ENCODE data around the gene CCDC136.

CCDC136 gene

DNA sequence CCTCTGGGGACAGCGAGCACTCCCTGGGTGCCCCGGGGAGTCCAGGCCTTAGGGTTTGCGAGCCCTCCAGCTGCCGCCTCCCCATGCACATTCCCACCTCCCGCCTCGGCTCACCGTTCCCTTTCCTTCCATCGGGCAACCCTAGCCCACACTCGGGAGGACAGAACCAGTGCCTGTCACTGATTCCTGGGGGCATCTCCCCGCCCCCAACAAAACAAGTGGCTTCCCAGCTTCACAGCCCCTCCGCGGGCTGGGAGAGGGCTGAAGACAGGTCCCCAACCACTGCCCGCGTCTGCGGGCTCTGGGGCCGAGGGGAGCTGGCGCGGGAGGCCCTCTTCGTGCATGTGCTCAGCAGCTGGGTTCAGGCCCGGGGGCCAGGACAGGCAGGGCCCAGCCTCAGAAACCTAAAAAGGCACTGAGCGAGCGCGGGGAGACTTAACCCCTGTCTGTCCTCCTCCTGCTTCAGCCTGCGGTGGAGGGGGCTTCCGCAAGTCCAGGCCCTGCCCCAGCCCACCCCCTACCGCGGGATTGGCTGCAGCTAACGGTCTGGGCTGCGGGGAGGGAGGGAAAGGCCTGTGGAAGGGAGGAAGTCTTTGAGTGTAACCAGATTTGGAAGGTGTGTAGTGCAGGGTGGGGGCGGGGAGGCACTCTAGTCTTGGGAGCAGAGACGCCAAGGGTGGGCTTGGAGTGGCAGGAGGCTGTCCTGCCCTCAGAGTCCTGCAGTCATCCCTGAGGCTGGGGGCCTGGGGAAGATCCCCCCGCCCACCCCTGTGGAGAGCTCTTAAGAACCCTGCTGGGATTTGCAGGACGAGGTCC, 39.6 kb downstream of the CCDC136 start:
- in situ Hi-C loops (cut with MboI; ENCODE audit: low sequenced_read_pairs): no loop called here

DNA sequence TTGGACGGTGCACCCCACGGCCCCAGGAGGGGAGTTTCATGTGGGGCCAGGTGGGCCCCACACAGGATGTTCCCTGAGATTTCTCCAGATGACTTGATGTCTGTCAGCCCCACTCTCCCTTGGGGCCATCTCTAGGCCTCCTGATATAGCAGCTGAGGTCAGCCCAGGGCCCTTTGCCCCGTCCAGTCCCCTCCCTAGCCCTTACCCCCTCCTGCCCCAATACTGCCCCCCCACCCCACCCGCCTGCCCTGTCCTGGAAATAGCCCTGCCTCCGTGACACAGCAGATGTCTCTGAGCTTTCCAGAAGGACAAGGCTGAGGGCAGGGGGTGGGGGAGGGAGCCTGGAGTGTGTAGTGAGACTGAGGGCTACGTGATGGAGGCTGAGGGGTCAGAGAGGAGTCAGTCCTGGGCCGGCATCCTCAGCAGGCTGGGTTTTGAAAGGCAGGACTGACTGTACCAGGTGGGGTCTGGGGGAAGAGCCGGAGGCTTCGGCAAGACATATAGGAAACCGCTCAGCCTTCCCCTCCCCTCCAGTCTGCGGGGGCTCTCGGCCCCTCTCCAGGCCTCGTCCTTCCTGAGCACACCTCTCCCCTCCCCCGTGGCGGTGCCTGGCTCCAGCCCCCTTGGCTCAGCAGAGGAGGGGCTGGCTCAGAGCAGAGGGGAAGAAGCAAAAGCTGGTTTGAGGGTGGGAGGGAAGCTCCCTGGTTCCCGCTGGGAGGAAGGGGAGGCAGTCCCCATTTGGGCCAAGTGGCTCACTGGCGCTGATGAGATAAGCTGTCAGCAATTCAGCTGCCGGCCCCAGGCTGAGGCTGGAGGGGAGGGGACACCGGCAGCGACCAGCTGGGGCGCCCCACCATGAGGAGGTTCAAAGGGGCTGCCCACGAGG, 40.5 kb downstream of the CCDC136 start:
- in situ Hi-C loops (cut with MboI; ENCODE audit: low sequenced_read_pairs): no loop called here

DNA sequence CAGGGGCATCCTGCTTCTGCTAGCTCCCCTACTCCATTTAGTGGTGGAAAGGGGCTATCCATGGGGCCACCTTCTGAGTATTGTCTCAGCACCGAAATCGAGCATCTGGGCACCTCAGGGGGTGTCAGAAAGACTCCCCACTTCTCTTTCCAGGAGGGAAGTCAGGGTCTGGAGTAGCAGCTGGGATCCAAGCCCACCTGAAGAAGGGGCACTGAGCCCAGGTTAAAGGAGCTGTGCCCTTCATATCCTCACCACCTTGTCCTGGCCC, 41.0 kb downstream of the CCDC136 start:
- in situ Hi-C loops (cut with MboI; ENCODE audit: low sequenced_read_pairs): no loop called here

DNA sequence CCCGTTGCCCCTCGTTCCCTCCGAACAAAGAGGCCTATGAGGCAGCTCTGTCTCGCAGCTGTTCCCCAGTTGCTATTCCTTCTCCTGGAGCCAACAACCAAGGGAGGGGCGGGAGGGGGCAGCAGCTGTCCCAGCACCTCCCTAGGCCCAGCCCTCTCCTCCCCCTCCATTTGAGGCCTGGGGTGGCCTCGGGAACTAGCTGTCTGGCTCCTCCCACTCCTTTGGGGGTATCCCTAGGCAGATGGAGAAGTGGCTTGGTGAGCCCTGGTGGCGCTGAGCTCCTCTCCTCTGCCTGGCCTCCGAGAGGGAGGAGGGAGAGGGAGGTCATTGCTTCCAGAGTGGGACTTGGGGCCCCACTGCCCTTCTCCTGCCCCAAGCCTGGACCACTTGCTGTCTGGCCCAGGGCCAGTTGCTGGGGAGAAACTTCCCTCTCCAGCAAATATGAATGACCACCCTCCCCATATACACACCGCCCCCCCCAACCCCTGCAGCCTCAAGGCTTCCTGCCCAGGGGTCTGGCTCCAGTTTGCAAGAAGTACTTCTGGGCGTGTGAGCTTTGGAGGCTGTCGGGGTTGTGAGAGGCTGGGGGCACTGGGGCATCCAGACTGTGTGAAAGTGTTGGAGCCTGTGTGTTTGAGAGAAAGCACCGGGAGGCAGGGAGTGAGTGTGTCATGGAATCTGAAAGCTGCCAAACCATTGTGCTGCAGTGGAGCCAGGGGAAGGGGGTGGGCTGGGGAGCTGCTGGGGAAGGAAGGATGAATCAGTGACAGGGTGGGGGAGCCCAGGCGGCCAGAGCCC, 41.6 kb downstream of the CCDC136 start:
- in situ Hi-C loops (cut with MboI; ENCODE audit: low sequenced_read_pairs): no loop called here

DNA sequence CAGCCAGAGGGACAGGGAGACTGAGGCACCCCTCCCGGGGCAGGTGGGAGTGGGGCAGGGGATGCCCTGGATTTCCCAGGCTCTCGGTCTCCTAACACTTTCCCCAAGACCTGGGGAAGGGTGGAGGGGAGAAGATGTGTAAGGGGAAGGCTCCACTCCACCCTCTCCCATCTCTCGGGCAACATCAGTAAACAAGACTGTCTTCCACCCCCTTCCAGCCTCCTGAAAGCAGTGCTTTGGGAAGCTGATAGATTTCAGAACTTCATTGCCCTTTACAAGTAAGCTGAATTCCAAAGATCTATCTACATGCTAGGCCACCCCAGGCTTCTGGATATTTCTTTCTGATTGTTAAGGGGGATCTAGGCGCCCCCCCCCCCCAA, 42.2 kb downstream of the CCDC136 start:
- in situ Hi-C loops (cut with MboI; ENCODE audit: low sequenced_read_pairs): no loop called here

DNA sequence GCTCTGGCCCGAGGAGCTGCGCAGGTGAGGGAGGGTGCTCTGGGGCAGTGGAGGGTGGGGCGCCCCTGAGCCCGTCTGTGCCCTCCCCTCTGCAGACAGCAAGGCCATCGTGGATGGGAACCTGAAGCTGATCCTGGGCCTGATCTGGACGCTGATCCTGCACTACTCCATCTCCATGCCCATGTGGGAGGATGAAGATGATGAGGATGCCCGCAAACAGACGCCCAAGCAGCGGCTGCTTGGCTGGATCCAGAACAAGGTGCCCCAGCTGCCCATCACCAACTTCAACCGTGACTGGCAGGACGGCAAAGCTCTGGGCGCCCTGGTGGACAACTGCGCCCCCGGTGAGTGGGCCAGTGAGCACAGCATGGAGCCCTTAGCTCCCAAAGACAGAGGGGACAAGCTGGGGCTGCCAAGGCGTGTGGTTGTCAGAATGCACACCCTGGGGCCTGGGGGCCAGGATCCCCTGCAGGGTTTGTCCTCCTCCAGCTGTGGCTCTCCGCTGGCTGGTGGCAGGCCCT, 43.5 kb downstream of the CCDC136 start:
- in situ Hi-C loops (cut with MboI; ENCODE audit: low sequenced_read_pairs): no loop called here

DNA sequence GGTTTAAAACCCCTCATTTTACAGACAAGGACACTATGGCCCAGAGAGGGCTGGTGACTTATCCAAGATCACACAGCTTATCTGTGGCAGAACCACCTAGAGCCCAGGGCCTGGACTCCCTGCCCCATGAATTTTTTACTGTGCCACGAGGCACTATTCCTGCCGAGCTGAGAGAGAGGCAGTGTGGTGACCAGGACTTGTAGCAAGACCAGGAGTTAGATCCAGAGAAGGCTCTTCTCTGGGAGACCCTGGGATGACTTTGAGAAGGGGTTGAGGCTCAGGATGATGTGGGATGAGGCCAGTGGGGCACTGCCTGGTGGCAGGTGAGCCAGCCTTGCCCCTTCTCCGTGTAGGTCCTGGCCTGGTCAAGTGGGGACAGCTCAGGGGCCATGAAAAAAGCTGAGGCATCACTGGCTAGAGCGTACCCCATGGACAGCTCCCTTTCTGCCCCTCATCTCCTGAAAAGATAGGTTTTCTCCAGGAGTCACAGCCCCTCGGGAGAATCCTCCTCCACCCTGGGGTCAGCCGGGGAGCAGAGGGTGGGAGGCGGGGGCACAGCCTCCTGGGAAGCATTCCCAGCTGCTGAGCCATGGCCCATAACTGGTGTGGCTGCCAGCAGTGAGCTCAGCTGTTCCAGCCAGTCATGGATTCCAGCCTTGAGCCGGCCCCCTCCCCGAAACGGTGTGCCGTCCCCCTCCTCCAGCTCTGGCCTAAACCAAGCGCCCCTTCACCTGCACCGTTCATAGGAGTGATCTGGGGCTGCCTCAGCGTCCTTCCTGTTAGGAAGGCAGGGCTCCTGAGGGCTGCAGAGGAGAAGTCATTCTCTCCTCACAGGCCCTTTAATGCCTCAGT, 44.2 kb downstream of the CCDC136 start:
- in situ Hi-C loops (cut with MboI; ENCODE audit: low sequenced_read_pairs): no loop called here

DNA sequence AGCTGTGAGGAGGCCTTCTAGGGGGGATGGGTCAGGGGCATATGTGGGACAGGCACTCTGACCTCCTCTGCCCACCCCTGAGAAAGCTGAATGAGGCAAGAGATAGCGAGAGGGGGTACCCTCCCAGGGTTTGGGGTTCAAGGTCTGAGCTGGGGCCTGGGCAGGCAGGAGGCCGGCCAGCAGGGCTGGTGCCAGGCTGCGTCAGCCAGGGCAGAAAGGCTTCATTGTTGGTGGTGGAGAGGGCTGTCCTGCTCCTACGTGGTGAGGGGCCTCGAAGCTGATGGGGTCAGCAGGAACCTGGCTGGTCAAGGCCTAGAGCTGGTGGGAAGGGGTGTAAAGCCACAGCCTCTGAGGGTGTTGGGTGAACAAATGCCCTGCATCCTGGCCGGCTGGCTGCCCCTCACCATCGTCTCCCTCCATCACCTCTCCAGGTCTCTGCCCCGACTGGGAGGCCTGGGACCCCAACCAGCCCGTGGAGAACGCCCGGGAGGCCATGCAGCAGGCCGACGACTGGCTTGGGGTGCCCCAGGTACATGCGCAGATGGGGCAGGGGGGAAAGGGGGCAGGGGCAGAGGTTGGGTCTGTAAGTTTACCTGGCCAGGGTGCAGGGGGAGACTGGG, 45.1 kb downstream of the CCDC136 start:
- in situ Hi-C loops (cut with MboI; ENCODE audit: low sequenced_read_pairs): no loop called here

DNA sequence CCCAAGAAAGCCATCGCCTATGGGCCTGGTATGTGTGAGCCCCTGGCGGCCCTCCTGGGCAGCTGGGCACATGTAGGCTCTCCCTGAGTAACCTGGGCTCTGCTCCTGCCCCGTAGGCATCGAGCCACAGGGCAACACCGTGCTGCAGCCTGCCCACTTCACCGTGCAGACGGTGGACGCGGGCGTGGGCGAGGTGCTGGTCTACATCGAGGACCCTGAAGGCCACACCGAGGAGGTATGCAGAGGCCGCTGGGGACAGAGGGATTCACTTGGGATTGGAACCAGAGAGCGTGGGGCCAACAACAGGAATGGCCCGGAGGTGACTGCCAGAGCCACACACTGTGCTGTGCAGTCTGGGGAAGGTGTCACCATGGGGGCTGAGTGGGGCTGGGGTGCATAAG, 45.8 kb downstream of the CCDC136 start:
- in situ Hi-C loops (cut with MboI; ENCODE audit: low sequenced_read_pairs): no loop called here

DNA sequence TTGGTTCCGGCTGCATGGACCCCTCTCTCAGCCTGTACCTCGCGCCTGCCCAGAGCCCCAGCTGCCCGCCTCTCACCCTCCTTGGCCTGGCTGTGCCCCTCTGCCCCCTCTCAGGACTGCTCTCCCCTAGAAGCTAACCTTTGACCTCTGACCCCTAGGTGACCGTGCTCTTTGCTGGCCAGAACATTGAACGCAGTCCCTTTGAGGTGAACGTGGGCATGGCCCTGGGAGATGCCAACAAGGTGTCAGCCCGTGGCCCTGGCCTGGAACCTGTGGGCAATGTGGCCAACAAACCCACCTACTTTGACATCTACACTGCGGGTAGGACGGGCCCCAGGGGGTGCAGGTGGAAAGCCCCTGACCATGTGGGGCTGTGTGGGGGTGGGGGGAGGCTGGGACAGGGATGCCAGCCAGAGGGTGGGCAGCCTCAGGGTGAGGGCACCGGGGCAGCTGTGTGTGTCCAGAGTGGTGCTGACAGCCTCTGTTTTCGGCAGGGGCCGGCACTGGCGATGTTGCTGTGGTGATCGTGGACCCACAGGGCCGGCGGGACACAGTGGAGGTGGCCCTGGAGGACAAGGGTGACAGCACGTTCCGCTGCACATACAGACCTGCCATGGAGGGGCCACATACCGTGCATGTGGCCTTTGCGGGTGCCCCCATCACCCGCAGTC, 46.5 kb downstream of the CCDC136 start:
- in situ Hi-C loops (cut with MboI; ENCODE audit: low sequenced_read_pairs): no loop called here

DNA sequence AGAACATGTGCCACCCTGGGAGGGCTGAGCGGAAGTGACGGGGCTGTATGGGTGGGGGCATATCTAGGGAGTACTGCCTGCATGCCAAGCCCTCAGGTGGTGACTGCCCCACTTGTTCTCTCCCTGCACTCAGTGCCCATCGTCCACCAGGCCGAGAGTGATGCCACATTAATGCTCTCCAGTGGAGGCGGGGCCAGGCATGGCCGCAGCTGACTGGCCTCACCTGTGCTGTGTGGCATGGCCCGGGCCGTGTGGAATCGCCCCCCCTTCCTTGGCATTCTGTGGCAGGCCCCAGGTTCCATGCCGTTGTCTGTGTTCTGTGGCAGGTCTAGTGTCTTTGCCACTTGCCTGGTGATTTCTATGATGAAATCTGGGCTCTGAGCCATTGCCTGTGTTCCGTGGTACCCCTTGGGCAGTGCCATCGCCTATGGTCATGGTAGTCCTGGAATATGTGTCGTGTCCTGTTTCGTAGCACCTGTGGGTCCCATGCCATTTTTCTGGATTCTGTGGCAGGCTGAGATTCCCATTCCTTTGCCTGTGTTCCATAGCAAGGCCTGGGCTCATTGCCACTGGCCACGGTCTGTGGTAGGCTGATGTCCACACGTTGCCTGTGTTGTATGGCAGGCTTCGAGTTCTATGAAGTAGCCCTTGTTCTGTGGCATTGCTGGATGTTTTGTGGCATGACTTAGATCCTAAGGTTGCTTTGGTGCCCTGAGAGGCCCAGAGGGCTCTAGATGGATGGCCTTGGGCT, 47.4 kb downstream of the CCDC136 start:
- in situ Hi-C loops (cut with MboI; ENCODE audit: low sequenced_read_pairs): no loop called here

DNA sequence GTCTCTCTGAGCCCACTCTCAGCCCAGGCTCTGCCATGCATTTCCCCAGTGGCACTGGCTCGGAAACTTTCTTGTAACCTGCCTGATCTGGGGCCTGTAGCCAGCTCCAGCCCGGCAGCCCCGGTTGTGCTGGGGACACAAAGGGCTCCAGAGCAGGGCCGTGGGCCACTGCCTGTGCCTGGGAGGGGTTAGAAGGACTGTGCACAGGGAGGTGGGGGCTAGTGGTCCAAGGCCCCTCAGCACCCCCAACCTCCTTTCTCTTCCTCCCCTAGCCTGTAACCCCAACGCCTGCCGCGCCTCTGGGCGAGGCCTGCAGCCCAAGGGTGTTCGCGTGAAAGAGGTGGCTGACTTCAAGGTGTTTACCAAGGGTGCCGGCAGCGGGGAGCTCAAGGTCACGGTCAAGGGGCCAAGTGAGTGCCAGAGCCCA, 48.0 kb downstream of the CCDC136 start:
- in situ Hi-C loops (cut with MboI; ENCODE audit: low sequenced_read_pairs): no loop called here

DNA sequence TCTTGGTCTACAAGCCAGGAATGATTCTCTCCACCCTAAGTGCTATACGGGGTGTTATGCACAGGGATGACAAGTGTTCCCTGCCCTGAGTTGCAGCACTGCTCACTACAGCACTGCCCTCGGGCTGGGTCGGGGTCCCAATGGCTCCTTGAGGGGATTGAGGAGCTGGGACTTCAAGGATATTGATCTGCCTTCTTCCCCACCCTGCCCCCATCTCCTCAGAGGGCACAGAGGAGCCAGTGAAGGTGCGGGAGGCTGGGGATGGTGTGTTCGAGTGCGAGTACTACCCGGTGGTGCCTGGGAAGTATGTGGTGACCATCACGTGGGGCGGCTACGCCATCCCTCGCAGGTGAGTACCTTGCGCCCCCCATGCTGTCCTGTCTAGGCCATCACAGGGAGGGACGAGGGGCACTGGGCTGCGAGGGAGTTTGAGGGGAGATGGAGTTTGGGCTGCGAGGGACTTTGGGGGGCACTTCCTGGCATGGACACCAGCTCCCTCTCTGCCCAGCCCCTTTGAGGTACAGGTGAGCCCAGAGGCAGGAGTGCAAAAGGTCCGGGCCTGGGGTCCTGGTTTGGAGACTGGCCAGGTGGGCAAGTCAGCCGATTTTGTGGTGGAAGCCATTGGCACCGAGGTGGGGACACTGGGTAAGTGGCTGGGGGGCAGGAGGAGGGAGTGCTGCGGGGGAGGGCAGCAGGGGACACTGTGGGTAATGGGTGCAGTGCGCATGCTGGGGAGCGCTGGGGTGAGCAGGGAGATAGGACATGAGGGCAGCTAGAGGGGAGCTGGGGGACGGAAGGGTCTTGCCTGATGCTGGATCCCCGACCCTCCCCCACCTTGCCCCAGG, 48.8 kb downstream of the CCDC136 start:
- in situ Hi-C loops (cut with MboI; ENCODE audit: low sequenced_read_pairs): no loop called here

DNA sequence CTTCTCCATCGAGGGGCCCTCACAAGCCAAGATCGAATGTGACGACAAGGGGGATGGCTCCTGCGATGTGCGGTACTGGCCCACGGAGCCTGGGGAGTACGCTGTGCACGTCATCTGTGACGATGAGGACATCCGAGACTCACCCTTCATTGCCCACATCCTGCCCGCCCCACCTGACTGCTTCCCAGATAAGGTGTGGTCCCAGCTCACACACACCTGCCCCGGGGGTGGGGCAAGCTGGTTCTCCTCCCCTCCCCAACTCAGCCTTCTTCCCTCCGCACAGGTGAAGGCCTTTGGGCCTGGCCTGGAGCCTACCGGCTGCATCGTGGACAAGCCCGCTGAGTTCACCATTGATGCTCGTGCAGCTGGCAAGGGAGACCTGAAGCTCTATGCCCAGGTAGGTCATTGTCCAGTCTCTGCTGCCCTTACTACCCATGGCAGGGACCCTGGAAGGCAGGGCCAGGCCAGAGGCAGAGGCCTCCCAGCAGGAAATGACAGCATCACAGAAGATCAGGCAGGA, 49.5 kb downstream of the CCDC136 start:
- in situ Hi-C loops (cut with MboI; ENCODE audit: low sequenced_read_pairs): no loop called here

DNA sequence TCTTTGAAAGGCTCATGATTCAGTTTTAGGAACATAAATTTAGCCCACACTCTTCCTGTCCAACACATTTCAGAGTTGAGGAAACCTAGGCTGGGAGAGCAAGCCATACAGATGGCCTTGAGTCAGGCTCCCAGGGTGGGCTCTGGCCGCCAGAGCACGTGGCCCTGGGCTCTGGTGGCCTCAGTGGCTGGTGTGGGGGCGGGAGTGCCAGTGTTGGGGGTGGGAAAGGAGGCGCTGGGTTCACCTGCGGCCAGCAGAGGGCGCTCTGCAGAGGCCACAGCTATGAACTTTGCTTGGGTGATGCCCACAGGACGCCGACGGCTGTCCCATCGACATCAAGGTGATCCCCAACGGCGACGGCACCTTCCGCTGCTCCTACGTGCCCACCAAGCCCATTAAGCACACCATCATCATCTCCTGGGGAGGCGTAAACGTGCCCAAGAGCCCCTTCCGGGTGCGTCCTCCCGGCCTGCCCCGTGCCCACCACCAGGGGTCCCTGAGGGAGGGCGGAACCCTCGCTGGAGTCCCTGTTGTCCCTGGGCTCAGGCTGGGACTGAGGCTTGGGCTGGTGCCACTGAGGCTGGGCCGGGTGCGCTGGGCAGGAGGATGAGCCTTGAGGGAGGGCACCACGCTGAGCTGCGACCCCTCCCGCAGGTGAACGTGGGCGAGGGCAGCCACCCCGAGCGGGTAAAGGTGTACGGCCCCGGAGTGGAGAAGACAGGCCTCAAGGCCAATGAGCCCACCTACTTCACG, 50.3 kb downstream of the CCDC136 start:
- in situ Hi-C loops (cut with MboI; ENCODE audit: low sequenced_read_pairs): no loop called here

DNA sequence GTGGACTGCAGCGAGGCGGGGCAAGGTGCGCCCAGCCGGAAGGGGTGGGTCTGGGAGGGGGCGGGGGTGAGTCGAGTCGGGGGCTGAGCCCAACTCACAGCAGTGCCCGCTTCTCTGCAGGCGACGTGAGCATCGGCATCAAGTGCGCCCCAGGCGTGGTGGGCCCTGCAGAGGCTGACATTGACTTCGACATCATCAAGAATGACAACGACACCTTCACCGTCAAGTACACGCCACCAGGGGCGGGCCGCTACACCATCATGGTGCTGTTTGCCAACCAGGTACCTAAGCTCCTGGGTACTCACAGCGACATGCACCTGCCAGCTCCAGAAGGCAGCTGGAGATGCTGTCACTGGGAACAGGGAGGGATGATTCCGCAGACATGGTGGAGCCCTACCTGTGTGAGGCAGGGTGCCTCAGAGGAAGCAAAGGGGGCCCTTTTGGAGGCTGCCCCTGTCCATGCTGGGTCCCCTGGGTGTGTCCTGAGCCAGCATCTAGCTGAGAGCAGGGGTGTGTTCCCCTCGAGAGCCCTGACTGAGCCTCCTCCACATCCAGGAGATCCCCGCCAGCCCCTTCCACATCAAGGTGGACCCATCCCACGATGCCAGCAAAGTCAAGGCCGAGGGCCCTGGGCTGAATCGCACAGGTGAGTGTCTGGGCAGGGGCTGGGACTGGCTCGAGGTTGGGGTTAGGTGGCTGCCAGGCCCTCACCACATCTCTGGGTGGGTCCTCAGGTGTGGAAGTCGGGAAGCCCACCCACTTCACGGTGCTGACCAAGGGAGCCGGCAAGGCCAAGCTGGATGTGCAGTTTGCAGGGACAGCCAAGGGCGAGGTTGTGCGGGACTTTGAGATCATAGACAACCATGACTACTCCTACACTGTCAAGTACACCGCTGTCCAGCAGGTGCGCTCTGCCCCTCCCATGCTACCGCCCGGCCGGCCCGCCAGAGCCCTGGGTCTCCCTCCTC, 51.2 kb downstream of the CCDC136 start:
- in situ Hi-C loops (cut with MboI; ENCODE audit: low sequenced_read_pairs): no loop called here

Measured in HL-60/S4 treated with phorbol 12-myristate 13-acetate at 8.2 ng/mL for 4 days and 3 days (cell line).